Nucleus accumbens (tissue), 56 donors: ENCODE results near the gene TGFBR3L.
A peak's percentile ranks its signal among the peaks of the same experiment; 100 is the strongest.
"Not testable (repeated sequence)": the region's sequence is repeated elsewhere in the genome, so short reads cannot be mapped to it uniquely, and the experiment has no call there.

Experiments
- DNase-seq, 56 donors: peaks; one replicate each; lab custom pipeline; 2025; lab: John Stamatoyannopoulos, UW

TGFBR3L gene

DNA sequence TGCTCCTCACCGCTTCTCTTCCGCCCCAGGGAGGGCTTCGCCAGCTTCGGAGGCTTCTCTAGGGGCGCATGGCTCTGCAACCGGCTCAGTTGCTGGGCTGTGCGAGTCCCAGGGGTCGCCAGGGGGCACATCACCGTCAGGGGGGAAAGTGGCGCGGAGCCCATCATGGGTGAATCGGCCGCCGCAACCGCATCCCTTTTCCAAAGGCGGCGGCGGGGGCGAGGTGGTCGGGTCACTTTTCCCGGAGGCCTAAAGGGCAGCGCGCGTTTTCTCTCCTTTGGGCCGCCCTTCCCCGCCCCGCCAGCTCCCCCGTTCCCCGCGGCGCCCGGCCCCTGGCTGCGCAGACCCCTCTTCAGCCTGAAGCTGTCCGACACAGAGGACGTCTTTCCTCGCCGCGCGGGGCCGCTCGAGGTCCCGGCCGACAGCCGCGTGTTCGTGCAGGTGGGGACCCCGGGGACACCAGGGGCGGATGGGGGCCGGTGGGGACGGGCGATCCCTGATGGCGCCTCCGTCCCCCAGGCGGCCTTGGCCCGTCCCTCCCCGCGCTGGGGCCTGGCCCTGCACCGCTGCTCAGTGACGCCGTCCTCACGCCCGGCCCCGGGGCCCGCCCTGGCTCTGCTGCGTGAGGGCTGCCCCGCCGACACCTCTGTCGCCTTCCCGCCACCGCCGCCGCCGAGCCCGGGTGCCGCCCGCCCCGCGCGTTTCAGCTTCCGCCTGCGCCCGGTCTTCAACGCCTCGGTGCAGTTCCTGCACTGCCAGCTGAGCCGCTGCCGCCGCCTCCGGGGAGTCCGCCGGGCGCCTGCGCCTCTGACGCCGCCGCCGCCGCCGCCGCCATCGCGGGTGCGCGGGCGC is 1.7 kb downstream of the TGFBR3L start:
- peak in 5 of 56 donors; percentile 6 to 72 (median 16) for DNase-seq

DNA sequence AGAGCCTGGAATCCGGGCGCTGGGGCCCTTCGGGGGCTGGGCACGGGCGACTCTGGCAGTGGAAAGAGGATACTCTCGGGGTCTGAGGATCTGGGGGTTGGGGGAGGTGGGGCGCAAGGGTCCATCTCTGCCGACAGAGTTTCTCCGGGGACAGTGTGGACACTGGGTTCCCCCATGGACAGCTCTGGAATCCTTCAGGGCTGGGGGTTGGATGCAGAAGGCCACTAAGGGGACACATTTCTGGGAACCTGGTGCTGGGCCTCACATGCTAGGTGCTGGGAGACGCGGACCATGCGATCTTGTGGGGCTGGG is 2.3 kb downstream of the TGFBR3L start:
- no peak for DNase-seq

- peak in 7 of 56 donors; percentile 11 to 52 (median 13) for DNase-seq
These were observed 2.8 kb downstream of the TGFBR3L start for GRCh38 chr19:7917267-7918061.

DNA sequence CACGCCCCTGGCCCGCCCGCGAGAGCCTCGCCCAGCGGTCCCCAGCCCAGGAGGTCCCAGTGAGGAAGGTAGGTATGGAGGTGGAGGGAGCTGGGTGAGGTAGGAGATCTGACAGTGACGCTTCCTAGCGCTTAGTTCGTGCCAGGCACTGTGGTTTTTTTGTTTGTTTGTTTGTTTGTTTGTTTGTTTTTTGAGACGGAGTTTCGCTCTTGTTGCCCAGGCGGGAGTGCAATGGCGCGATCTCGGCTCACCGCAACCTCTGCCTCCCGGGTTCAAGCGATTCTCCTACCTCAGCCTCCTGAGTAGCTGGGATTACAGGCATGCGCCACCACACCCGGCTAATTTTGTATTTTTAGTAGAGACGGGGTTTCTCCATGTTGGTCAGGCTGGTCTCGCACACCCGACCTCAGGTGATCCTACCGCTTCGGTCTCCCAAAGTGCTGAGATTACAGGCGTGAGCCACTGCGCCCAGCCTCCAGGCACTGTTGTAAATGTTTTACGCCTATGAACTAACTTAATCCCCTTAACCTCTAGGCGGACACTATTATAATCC is 3.5 kb downstream of the TGFBR3L start:
- not testable (repeated sequence) for DNase-seq

DNA sequence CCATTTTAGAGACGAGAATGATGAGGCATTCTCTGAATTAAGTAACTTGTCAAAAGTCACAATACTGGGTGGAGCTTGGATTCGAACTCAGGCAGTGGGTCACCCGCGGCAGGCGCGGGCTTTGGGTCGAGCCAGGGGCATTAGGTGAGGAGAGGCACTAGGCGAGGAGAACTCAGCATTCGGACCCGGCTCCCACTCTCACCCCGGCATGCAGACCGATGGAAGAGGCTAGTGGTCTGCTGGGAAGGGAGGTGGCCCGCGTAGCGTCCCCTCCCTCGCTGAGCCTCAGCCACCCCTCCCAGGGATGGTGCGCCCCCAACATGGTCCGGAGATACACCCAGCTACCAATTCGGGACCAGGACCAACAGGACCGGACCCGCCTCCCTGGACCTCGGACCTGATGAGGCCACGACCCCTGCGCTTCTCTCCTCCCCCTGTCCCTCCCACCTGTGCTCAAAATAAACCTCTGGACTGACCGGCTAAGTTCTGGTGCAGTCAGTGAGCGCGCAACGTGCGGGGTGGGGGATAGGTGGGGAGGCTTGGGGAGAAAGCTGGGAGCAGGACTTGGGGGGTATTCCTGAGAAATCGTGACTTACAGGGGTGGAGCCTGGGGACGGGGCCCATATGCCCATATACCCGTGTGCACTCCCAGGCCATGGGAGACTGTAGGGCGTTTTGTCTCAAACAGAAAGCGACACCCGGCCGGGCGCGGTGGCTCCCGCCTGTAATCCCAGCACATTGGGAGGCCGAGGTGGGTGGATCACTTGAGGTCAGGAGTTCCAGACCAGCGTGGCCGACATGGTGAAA is 4.2 kb downstream of the TGFBR3L start:
- peak in 1 of 56 donors; percentile 9 for DNase-seq

- peak in 55 of 56 donors; percentile 62 to 98 (median 92) for DNase-seq
These were observed 5.2 kb downstream of the TGFBR3L start, which contains the start of gene SNAPC2 for GRCh38 chr19:7919610-7920518. Gene SNAPC2 (plus strand): TSS chr19:7920338. CDS start chr19:7920367, 29 bp downstream.

DNA sequence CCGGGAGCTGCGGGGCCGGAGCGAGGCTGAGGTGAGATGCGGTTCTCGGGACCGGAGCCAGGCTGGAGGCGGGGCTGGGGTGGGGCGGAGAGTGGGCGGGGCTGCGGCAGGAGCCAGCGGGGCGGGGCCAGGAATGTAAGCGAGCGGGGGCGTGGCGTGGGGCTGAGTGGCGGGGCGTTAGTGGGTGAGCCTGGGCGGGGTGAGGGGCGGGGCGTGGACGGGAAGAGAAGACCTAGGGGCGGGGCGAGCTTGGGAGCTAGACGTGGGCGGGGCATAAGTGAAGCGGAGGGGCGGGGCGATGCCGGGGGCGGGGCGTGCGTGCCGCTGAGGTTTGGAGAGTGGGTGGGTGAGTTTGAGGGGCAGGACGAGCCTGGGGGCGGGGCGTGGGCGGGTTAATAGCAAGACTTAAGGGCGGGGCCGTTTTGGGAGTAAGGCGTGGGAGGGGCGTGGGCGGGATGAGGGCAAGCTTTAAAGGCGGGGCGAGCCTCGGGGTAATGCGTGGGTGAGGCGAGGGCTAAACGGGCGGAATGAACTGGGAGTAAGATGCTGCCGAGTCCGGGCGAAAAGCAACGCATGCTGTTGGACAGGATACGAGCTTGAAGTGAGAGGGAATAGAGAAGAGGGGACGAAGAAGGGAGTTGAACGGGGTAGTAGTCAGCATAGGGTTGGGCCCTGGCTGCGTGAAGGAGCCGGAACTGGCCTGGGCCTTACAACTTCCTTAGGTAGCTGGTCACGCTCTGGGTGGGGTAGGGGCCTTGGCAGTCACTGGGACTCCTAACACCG is 6.1 kb downstream of the TGFBR3L start:
- peak; percentile 77 to 100 (median 97) for DNase-seq

- DNase-seq, result peak in 3 of 56 donors; percentile 20 to 51 (median 43)
These were observed 6.8 kb downstream of the TGFBR3L start for GRCh38 chr19:7921302-7921966.

GRCh38 chr19:7921967-7922835 is 7.6 kb downstream of the TGFBR3L start:
- DNase-seq, result peak in 1 of 56 donors; percentile 14

DNA sequence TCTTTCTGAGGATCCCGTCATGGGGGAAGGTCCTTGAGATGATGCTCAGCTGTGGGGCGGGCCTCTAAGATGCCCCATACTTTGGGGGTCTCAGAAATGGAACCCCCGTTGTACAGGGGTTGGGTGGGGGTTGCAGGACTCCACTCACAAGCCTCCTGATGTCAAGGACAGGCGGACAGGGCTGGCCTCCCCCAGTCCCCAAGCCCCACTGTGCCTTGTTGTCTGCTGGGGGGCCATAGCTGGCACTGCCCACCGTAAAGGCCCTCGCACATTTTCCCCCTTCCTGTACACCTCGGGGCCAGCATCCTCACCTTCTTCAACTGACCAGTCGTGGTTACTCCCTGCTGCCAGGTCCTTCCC is 8.2 kb downstream of the TGFBR3L start:
- no peak for DNase-seq

- peak in 36 of 56 donors; percentile 5 to 84 (median 44) for DNase-seq
These were observed 8.9 kb downstream of the TGFBR3L start for GRCh38 chr19:7923295-7924191.

- peak in 2 of 56 donors; percentile 23 to 44 for DNase-seq
These were observed 9.6 kb downstream of the TGFBR3L start for GRCh38 chr19:7924241-7924640.

- peak in 1 of 56 donors; percentile 44 for DNase-seq
These were observed 10.1 kb downstream of the TGFBR3L start for GRCh38 chr19:7924651-7925170.

DNA sequence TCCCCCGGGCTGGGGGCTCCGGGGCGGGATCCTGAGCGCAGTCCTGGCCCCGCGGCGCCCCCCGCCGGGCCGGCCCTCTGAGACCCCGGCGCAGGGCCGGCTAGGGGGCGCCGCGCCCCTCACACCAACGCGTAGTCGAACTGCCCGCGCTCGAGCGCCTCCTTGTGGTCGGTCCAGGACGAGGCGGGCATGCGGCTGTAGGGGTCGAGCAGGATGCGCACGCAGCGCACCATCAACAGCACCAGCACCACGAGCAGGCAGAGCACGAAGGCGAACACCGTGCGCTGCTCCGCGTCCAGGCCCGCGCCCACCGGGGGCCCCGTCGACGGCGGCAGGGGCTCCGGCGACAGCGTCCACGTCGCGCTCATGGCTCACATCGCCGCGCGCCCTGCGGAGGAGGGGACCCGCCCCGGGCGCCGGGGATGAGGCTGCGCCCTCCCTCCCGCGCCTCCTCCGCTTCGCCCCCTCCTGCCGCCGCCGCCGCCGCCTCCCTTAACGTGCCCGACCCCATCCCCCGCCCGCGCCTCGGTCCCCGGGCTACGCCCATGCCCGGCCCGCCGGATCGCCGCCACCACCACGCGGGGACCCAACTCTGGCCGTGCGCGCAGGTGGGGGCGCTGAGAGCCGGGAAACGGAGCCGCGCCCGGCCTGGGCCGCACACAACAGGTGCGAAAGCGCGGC is 10.7 kb downstream of the TGFBR3L start:
- DNase-seq, result peak in 34 of 56 donors; percentile 2 to 78 (median 29)
